A549 (cell line): ENCODE measurements around the gene GLTPD2.

Experiments
- CTCF ChIP-seq: fragments of >200 bp; sonication (Bioruptor Twin); formaldehyde crosslinking; IDR thresholded peaks from 3 replicates; pipeline ENCODE4 v1.5.1; 2016
- RFX5 ChIP-seq: fragments of 450-650 bp; IDR thresholded peaks from 2 replicates; pipeline ENCODE4 v1.7.1; 2014; ENCODE audit warnings: antibody characterized with exemption, mild to moderate bottlenecking, moderate library complexity
- TP53 ChIP-seq: fragments of 250-450 bp; sonication (Bioruptor Pico); IDR thresholded peaks from 2 replicates; pipeline ENCODE4 v1.5.0; 2021; ENCODE audit warnings: mild to moderate bottlenecking, moderate library complexity

DNA sequence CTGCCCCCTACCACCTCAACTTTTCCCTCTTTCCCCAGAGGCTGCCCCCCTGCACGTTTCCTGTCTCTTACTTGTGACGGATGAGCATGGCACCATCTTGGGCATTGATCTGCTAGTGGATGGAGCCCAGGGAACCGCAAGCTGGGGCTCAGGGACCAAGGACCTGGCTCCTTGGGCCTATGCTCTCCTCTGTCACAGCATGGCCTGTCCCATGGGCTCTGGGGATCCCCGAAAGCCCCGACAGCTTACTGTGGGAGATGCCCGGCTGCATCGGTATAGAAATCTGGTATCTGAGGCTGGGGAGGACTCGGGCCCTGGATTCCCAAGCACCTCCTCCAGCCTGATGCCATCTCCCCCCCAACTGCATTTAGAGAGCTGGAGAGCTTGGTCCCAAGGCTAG is 47.2 kb upstream of the GLTPD2 start:
- no peak for TF ChIP-seq CTCF
- TF ChIP-seq RFX5, result no peak
- TF ChIP-seq TP53 (CRISPR knock-in tag), result no peak
